ENCODE data around the gene ALPL. TPM values are rescaled to one million over a fixed set of nuclear protein-coding genes. Genes with fewer than 3 reads are reported as not detected.

The ALPL gene
- total RNA-seq (2011; cell fraction: chromatin; rRNA removed; ENCODE audit: low replicate concordance) = 0.40 and 0.95 TPM in 2 replicates
- 0.13 and 0.33 TPM in 2 replicates for total RNA-seq (2011; cell fraction: nucleolus; rRNA removed)
- total RNA-seq (2011; cell fraction: nucleoplasm; rRNA removed) = 0.29 and 0.38 TPM in 2 replicates
- total RNA-seq (2014; rRNA removed) (0.12 and 0.14 TPM in 2 replicates), total RNA-seq (2014; rRNA removed; fragmentation: Illumina TruSeq; extraction: Trizol) (not detected in 2 replicates), total RNA-seq (2015; rRNA removed; fragmentation: Illumina TruSeq; extraction: Trizol) (not detected in 2 replicates), total RNA-seq (2021) (0.22 and 0.38 TPM in 2 replicates), polyA plus RNA-seq (2011; rRNA removed) (0.18 and 0.49 TPM in 2 replicates), polyA plus RNA-seq (2014; fragmentation: Illumina TruSeq; extraction: Trizol) (0.11 and 0.22 TPM in 2 replicates), polyA plus RNA-seq (2014; fragmentation: Nextera tagmentation; extraction: Ambion mirVana) (under 1 TPM in 1 of 2 experiments, not detected in 1; 0.04 TPM), polyA plus RNA-seq (2014; rRNA removed) (0.07 TPM in 1 of 2 replicates, not detected in the other), polyA minus RNA-seq (2011; rRNA and poly(A)+ RNA removed) (0.07 and 0.15 TPM in 2 replicates), Bru-seq, nascent RNA (percentile 10 among the genes with signal in this experiment), BruChase-seq, experiment 1, labeled RNA remaining after a 2-hour chase (percentile 3 among the genes with signal in this experiment), BruChase-seq, experiment 2, labeled RNA remaining after a 6-hour chase (percentile 3 among the genes with signal in this experiment)
- 0.37 and 0.40 TPM in 2 replicates for polyA plus RNA-seq (2011; cell fraction: cytosol; rRNA removed)
- polyA plus RNA-seq (2011; cell fraction: nucleus; rRNA removed) = 0.16 and 0.18 TPM in 2 replicates
- polyA plus RNA-seq (2012) = 0.18 and 0.25 TPM in 2 replicates
- polyA minus RNA-seq (2011; cell fraction: cytosol; rRNA and poly(A)+ RNA removed) = not detected in 2 replicates
- 0.56 TPM in 1 of 2 replicates, not detected in the other for polyA minus RNA-seq (2011; cell fraction: nucleus; rRNA and poly(A)+ RNA removed)
- long read RNA-seq, experiment 1 = 0 reads
- long read RNA-seq, experiment 2 = 0 reads
- long read RNA-seq, experiment 3 = 0 reads

- intact Hi-C loops (cut with micrococcal nuclease) = loop anchor here (5.0 to 10.0 kb wide), 3 partner anchors 85 to 455 kb away; no protein-coding TSS in a partner anchor
- ATAC-seq = peak; percentile 13; the same call in 1 of the 3 replicates
- ChIA-PET CTCF (ENCODE audit: low intra/inter-chr PET ratio) (interaction anchor here (0.5 to 1.9 kb wide), 3 partner anchors 25 to 361 kb away, joined by 3 to 8 read pairs (median 6); no protein-coding TSS in a partner anchor), POLR2A (interaction anchor here (0.6 to 0.9 kb wide), 2 partner anchors 13 to 514 kb away, joined by 3 to 4 read pairs; no protein-coding TSS in a partner anchor)
- BruUV-seq (replicated peaks) = no TSS peak
- H3K79me2 ChIP-seq (ENCODE audit: control insufficient read depth, insufficient read depth, low read length) = no peaks in the 10 kb centered on the region
- peaks cover 30 to 47% of the 10 kb centered on the region in 2 experiments for H3K27me3 ChIP-seq (ENCODE audit: control insufficient read depth in 2 of 2, insufficient read depth in 2 of 2, low read length in 2 of 2)
- H3K4me2 ChIP-seq (ENCODE audit: insufficient read depth, low read length) = peak within 1 kb of the TSS; percentile 54
- 32% methylated on average over 48 of the region's 67 CpGs for WGBS (ENCODE audit: insufficient coverage, low coverage, missing lambda C conversion rate)
- DNase-seq (ENCODE audit: extremely low read depth in 1 of 4, low spot score in 3 of 4) = no peak
- no peak within 1 kb of the TSS for H3K4me3 ChIP-seq
- no peaks in the 10 kb centered on the region for H3K36me3 ChIP-seq (ENCODE audit: control insufficient read depth, insufficient read depth, low read length)
- peak within 1 kb of the TSS in 1 of 2 experiments; percentile 76; a peak in 1 of 4 replicates for H3K9ac ChIP-seq (ENCODE audit: insufficient read depth in 1 of 2, low read depth in 2 of 2, low read length in 2 of 2)
- H3K9me3 ChIP-seq (replicated peaks; ENCODE audit: control insufficient read depth, insufficient read depth, low read depth, low read length) = no peaks in the 10 kb centered on the region
- peaks cover 0 to 14% of the 10 kb centered on the region in 2 experiments; a peak in 3 of 5 replicates for H3K4me1 ChIP-seq (replicated peaks in 1 of 2; ENCODE audit: control insufficient read depth in 2 of 2, insufficient read depth in 2 of 2, low read length in 2 of 2)
- H3K27ac ChIP-seq (ENCODE audit: extremely low read depth, low read depth, low read length) = no peak within 1 kb of the TSS
- H2AFZ ChIP-seq (ENCODE audit: low read depth, low read length) = peak within 1 kb of the TSS; percentile 66
- H3K9me1 ChIP-seq (ENCODE audit: control insufficient read depth, insufficient read depth, low read length) = no peaks in the 10 kb centered on the region
- peaks cover 9% of the 10 kb centered on the region; the same call in 1 of the 2 replicates for H4K20me1 ChIP-seq (replicated peaks; ENCODE audit: control insufficient read depth, insufficient read depth, low read length)
- in situ Hi-C loops (cut with MboI) = loop anchor here (5.0 to 25.0 kb wide), 2 partner anchors 78 to 153 kb away; partner anchors contain the start of gene RAP1GAP
- FAIRE-seq = no peak
- TF ChIP-seq RBFOX2 (IDR thresholded peaks at IDR 0.05; ENCODE audit: low read depth, low read length) (peak; percentile 36; the same call in 1 of the 2 replicates), THAP7 (CRISPR knock-in tag; IDR thresholded peaks at IDR 0.05) (no peak), ZBTB7A (IDR thresholded peaks at IDR 0.05; ENCODE audit: borderline replicate concordance, control insufficient read depth, low read depth, low read length) (peak; percentile 80; the same call in 1 of the 2 replicates), RBM14 (IDR thresholded peaks at IDR 0.05; ENCODE audit: borderline replicate concordance, insufficient read depth, low read depth, low read length) (no peak), E2F6 (IDR thresholded peaks at IDR 0.05; ENCODE audit: borderline replicate concordance in 1 of 2, extremely low read depth in 1 of 2, insufficient read depth in 1 of 2, insufficient read length in 1 of 2, low read depth in 1 of 2, low read length in 1 of 2, poor library complexity in 1 of 2, severe bottlenecking in 1 of 2) (peak in 1 of 2 experiments; percentile 74)
- TF ChIP-seq, protein P1, sequence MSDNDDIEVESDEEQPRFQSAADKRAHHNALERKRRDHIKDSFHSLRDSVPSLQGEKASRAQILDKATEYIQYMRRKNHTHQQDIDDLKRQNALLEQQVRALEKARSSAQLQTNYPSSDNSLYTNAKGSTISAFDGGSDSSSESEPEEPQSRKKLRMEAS (CRISPR knock-in tag; IDR thresholded peaks at IDR 0.05) = peak; percentile 54; the same call in 1 of the 2 replicates
- TF ChIP-seq, protein P2, sequence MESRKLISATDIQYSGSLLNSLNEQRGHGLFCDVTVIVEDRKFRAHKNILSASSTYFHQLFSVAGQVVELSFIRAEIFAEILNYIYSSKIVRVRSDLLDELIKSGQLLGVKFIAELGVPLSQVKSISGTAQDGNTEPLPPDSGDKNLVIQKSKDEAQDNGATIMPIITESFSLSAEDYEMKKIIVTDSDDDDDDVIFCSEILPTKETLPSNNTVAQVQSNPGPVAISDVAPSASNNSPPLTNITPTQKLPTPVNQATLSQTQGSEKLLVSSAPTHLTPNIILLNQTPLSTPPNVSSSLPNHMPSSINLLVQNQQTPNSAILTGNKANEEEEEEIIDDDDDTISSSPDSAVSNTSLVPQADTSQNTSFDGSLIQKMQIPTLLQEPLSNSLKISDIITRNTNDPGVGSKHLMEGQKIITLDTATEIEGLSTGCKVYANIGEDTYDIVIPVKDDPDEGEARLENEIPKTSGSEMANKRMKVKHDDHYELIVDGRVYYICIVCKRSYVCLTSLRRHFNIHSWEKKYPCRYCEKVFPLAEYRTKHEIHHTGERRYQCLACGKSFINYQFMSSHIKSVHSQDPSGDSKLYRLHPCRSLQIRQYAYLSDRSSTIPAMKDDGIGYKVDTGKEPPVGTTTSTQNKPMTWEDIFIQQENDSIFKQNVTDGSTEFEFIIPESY (CRISPR knock-in tag; IDR thresholded peaks at IDR 0.05) = peak; percentile 58; the same call in 1 of the 2 replicates
These were observed at the start of gene ALPL for GRCh38 chr1:21509351-21510112. Gene ALPL, plus strand, starts transcription at chr1:21509423. Its CDS starts 44,659 bp downstream, at chr1:21554082.
